Keratinocyte (primary cell): ENCODE measurements around the gene RECK. TPM values are rescaled to one million over a fixed set of nuclear protein-coding genes. Genes with fewer than 3 reads are reported as not detected.

Experiments used
- DNase-seq: peaks from one replicate; pipeline ENCODE4 v3.0.0-alpha.2; 2011; ENCODE audit warnings: low read depth, missing footprints, low spot score
- FAIRE-seq: peaks from 2 replicates; lab custom pipeline; 2011; peaks lifted over from hg19 to GRCh38; lab: Jason Lieb, UNC
- H2AFZ ChIP-seq: 2 replicates; pipeline ENCODE4 v1.6.0; 2012; ENCODE audit warnings: low read length, control low read depth, inconsistent platforms; ENCODE audit not compliant: control insufficient read depth
- H3K27ac ChIP-seq: 2 replicates; pipeline ENCODE4 v1.5.1; 2011; ENCODE audit warnings: low read length; ENCODE audit not compliant: control insufficient read depth, insufficient read depth
- H3K27me3 ChIP-seq: 3 replicates; pipeline ENCODE4 v1.6.0; 2011; ENCODE audit warnings: low read length; ENCODE audit not compliant: control insufficient read depth, insufficient read depth; ENCODE audit errors: extremely low read depth
- H3K36me3 ChIP-seq, 2 experiments: 2 replicates in 1 of 2; 3 replicates in 1 of 2; pipeline ENCODE4 v1.5.1; 2011; ENCODE audit warnings: low read length in 2 of 2, mild to moderate bottlenecking in 1 of 2; ENCODE audit not compliant: control insufficient read depth in 2 of 2, insufficient read depth in 2 of 2; ENCODE audit errors: extremely low read depth in 1 of 2
- H3K4me1 ChIP-seq: 3 replicates; pipeline ENCODE4 v1.5.1; 2011; ENCODE audit warnings: low read length; ENCODE audit not compliant: control insufficient read depth, insufficient read depth; ENCODE audit errors: extremely low read depth
- H3K4me2 ChIP-seq: 3 replicates; pipeline ENCODE4 v1.6.0; 2011; ENCODE audit warnings: low read depth, low read length; ENCODE audit not compliant: control insufficient read depth, insufficient read depth; ENCODE audit errors: extremely low read depth
- H3K4me3 ChIP-seq, 3 experiments: fragments of 200-600 bp in 1 of 3; sonication (generic) in 1 of 3; 2 replicates in 2 of 3; 3 replicates in 1 of 3; pipeline ENCODE4 v1.5.1; 2011 to 2016; ENCODE audit warnings: low read length in 3 of 3, mild to moderate bottlenecking in 3 of 3, control low read depth in 2 of 3, inconsistent platforms in 1 of 3, low read depth in 1 of 3, mixed read lengths in 1 of 3, mixed run types in 1 of 3, moderate library complexity in 1 of 3; ENCODE audit not compliant: control insufficient read depth in 2 of 3, insufficient read depth in 2 of 3; ENCODE audit errors: extremely low read depth in 1 of 3
- H3K79me2 ChIP-seq: 2 replicates; pipeline ENCODE4 v1.6.0; 2012; ENCODE audit warnings: low read length; ENCODE audit not compliant: control insufficient read depth, insufficient read depth
- H3K9ac ChIP-seq: 3 replicates; pipeline ENCODE4 v1.6.0; 2011; ENCODE audit warnings: low read length; ENCODE audit not compliant: control insufficient read depth, insufficient read depth; ENCODE audit errors: extremely low read depth
- H3K9me1 ChIP-seq: 3 replicates; pipeline ENCODE4 v1.6.0; 2011; ENCODE audit warnings: low read length; ENCODE audit not compliant: control insufficient read depth, insufficient read depth; ENCODE audit errors: extremely low read depth
- H3K9me3 ChIP-seq: 2 replicates; pipeline ENCODE4 v1.5.1; 2012; ENCODE audit warnings: low read depth, low read length; ENCODE audit not compliant: control insufficient read depth
- H4K20me1 ChIP-seq: 3 replicates; pipeline ENCODE4 v1.6.0; 2011; ENCODE audit warnings: low read length; ENCODE audit not compliant: control insufficient read depth, insufficient read depth; ENCODE audit errors: extremely low read depth
- EZH2 ChIP-seq: IDR thresholded peaks from one replicate; pipeline ENCODE4 v1.6.1; 2012; ENCODE audit warnings: inconsistent platforms, mild to moderate bottlenecking, low read length, moderate library complexity
- dilution Hi-C: fragments of 300-500 bp; cut with MboI; formaldehyde crosslinking; loops from one replicate; pipeline ENCODE4 v1.7.0; 2020; ENCODE audit warnings: low sequenced_read_pairs; ENCODE audit not compliant: extremely low pct_ligation_motif_present
- polyA plus RNA-seq, 5 experiments: library from polyadenylated mRNA; depleted of rRNA in 3 of 5; stranded (reverse) in 3 of 5; stranded (forward) in 1 of 5; unstranded in 1 of 5; fragments of >200 nt; gene quantifications; 1 replicate in 1 of 5; 2 replicates in 3 of 5; 3 replicates in 1 of 5; pipeline versions ENCODE4 v1.2.1 to v1.2.3, GENCODE V29; 2011 to 2012; ENCODE audit warnings: missing spikeins in 2 of 5, low read depth in 1 of 5, low replicate concordance in 1 of 5
- TF ChIP-seq, protein P1 (sequence below), 3 experiments: IDR thresholded peaks in 1 of 3; conservative IDR thresholded peaks in 1 of 3; optimal IDR thresholded peaks in 1 of 3; 2 replicates in 2 of 3; 3 replicates in 1 of 3; pipeline versions ENCODE3 to v1.5.1; 2011; ENCODE audit warnings: low read length in 3 of 3, mild to moderate bottlenecking in 3 of 3, moderate library complexity in 2 of 3, control low read depth in 1 of 3, inconsistent platforms in 1 of 3; ENCODE audit not compliant: insufficient read depth in 2 of 3; ENCODE audit errors: extremely low read depth in 1 of 3

RECK gene
- polyA plus RNA-seq, 1 donor (not counting 4 experiments of a cell fraction or from before 2014, with no cell fraction given): 4.6 TPM

DNA sequence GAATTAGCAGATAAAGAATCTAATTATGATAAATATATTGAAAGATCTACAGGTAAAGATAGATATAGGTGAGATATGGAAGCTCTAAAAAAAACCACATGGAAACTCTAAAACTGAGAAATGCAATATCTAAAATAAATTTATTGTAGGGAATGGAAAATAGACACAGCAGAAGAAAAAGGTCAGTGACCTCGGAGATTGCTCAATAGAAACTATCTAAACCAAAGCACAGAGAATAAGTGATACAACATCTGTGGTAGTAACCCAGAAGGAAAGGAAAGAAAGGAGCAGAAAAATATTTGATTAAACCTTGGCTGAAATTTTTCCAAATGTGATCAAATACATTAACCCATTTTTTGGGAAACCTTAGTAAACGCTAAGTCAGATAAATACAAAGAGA lies 56.7 kb downstream of the RECK start:
- Histone ChIP-seq H3K9ac (no peak overlapping the region), H3K9me3 (no peaks in the 10 kb centered on the region), H3K4me1 (no peaks in the 10 kb centered on the region), H3K9me1 (no peaks in the 10 kb centered on the region), H2AFZ (no peak overlapping the region), H3K4me2 (no peak overlapping the region), H3K27ac (no peak overlapping the region), H3K27me3 (no peaks in the 10 kb centered on the region), H3K4me3 (no peak overlapping the region), H3K36me3 (no peaks in the 10 kb centered on the region), H3K79me2 (no peaks in the 10 kb centered on the region), H4K20me1 (no peaks in the 10 kb centered on the region)
- FAIRE-seq (no peak), DNase-seq (no peak)
- no peak for TF ChIP-seq EZH2
- TF ChIP-seq, protein P1, sequence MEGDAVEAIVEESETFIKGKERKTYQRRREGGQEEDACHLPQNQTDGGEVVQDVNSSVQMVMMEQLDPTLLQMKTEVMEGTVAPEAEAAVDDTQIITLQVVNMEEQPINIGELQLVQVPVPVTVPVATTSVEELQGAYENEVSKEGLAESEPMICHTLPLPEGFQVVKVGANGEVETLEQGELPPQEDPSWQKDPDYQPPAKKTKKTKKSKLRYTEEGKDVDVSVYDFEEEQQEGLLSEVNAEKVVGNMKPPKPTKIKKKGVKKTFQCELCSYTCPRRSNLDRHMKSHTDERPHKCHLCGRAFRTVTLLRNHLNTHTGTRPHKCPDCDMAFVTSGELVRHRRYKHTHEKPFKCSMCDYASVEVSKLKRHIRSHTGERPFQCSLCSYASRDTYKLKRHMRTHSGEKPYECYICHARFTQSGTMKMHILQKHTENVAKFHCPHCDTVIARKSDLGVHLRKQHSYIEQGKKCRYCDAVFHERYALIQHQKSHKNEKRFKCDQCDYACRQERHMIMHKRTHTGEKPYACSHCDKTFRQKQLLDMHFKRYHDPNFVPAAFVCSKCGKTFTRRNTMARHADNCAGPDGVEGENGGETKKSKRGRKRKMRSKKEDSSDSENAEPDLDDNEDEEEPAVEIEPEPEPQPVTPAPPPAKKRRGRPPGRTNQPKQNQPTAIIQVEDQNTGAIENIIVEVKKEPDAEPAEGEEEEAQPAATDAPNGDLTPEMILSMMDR (optimal IDR thresholded peaks at IDR 0.05 in 1 of 3, IDR thresholded peaks at IDR 0.05 in 1 of 3, conservative IDR thresholded peaks at IDR 0.05 in 1 of 3; ENCODE audit: extremely low read depth in 1 of 3, insufficient read depth in 2 of 3, low read length in 3 of 3): no peak
- dilution Hi-C loops: no loop called here

DNA sequence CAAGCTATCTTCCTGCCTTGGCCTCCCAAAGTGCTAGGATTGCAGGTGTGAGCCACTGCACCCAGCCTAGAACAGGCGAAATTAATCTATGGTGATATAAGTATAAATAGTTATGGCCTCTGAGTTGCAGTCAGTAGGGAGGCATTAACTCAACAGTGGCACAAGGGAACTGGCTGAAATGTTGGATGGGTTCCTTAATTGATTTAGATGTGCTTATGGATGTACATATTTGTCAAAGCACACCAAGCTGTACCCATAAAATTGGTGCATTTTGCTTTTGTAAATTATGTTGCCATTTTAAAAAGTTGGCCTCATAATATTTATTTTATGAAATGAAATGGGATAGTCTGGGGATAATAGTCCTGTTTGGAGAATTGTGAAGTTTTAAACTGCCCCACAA lies 63.0 kb downstream of the RECK start:
- H2AFZ ChIP-seq: no peak overlapping the region
- H3K79me2 ChIP-seq: no peaks in the 10 kb centered on the region
- H3K9me1 ChIP-seq: no peaks in the 10 kb centered on the region
- no peak overlapping the region for H3K4me2 ChIP-seq
- FAIRE-seq: no peak
- no peak overlapping the region for H3K4me3 ChIP-seq
- no peaks in the 10 kb centered on the region for H4K20me1 ChIP-seq
- no peaks in the 10 kb centered on the region for H3K36me3 ChIP-seq
- no peak for DNase-seq
- H3K27me3 ChIP-seq: no peaks in the 10 kb centered on the region
- dilution Hi-C loops: no loop called here
- peaks cover 8% of the 10 kb centered on the region for H3K4me1 ChIP-seq
- H3K9me3 ChIP-seq: no peaks in the 10 kb centered on the region
- TF ChIP-seq, protein P1 (optimal IDR thresholded peaks at IDR 0.05 in 1 of 3, IDR thresholded peaks at IDR 0.05 in 1 of 3, conservative IDR thresholded peaks at IDR 0.05 in 1 of 3; ENCODE audit: extremely low read depth in 1 of 3, insufficient read depth in 2 of 3, low read length in 3 of 3): no peak
- no peak for TF ChIP-seq EZH2
- H3K9ac ChIP-seq: no peak overlapping the region
- no peak overlapping the region for H3K27ac ChIP-seq
